Islet of Langerhans (tissue), 1 donor: Measurements from ENCODE around the gene LPAR2.
"Not testable (repeated sequence)": the region's sequence is repeated elsewhere in the genome, so short reads cannot be mapped to it uniquely, and the experiment has no call there.

ENCODE experiments used
- FAIRE-seq: peaks from one replicate; lab custom pipeline; 2011; peaks lifted over from hg19 to GRCh38; lab: Jason Lieb, UNC

Gene LPAR2

DNA sequence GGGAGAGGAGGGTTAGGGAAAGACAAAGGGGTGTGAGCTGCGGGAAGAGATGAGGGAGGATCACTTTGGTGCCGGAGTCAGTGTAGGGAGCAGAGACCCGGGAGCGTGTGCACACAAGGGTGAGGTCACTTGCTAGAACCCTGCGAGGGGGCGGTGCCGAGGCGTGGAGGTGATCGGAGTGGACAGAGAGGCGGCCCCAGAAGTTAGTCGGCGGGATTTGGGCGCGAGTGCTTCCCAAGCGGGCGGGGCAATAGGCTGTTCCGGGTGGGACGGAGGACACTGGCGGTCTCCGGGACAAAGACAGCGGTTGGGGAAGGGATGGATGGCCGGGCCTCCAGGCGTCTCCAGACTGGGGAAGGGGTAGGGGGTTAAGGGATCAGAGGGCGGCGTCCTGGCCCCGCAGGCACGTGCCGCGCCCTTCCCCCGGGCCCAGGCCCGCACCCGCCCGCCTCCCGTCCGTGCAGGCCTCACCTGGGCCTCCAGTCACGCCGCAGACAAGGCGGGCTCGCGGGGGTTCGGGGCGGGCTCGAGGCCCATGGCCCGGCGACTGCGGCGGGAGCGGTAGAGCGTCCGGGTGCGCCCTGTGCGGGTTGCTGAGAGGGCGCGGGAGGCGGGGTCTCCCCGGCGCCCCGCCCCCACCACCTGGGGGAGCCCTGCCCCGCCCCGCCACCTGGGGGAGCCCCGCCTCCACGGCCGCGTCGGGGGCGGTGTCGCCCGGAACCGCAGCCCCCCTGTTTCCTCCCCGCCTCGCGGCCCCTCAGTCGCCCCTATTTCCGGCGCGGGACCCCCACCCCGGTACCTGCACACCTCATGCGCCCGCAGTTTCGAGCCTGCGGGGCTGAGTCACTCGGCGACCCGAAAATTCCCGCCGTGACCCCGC is at the start of gene LPAR2:
Gene LPAR2, minus strand, starts transcription at position 600 of the 880 bp plus-strand sequence. CDS start 945 bp downstream, outside the sequence.
- no peak for FAIRE-seq

DNA sequence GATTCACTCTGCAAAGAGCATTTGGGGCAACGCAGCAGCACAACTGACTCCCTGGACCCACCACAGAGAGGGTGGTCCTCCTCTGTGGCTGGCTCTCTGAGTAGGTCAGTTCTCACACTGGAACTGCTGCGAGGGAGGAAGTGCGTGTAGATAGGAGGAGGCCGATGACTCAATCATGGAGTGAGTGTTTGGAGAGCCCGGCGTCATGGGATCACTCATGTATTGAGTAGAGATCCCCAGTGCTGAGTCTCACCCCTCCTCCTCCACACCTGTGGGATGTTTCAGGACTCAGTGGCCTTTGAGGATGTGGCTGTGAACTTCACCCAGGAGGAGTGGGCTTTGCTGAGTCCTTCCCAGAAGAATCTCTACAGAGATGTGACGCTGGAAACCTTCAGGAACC is 49.6 kb upstream of the LPAR2 start:
- FAIRE-seq, result no peak

DNA sequence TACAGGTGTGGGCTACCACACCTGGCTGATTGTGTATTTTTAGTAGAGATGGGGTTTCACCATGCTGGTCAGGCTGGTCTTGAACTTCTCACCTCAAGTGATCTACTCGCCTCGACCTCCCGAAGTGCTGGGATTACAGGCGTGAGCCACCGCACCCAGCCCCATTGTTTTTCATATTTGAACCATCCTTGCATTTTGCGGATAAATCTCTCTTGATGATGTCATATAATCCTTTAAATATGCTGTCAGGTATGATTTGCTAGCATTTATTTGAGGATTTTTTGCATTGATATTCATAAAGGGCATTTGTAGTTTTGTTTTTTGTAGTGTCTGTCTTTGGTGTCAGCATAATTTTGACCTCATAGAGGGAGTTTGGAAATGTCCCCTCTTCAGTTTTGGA is 46.3 kb upstream of the LPAR2 start:
- no peak for FAIRE-seq

DNA sequence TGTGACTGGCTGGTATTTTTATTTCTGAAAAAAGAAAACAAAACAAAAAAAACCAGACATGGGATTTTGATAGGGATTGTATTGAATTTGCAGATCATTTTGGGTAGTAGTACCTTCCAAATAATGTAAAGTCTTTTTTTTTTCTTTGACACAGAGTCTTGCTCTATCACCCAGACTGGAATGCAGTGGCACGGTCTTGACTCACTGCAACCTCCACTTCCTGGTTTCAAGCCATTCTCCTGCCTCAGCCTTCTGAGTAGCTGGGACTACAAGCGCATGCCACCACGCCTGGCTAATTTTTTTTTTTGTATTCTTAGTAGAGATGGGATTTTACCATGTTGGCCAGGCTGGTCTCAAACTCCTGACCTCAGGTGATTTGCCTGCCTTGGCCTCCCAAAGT is 44.8 kb upstream of the LPAR2 start:
- FAIRE-seq, result no peak

DNA sequence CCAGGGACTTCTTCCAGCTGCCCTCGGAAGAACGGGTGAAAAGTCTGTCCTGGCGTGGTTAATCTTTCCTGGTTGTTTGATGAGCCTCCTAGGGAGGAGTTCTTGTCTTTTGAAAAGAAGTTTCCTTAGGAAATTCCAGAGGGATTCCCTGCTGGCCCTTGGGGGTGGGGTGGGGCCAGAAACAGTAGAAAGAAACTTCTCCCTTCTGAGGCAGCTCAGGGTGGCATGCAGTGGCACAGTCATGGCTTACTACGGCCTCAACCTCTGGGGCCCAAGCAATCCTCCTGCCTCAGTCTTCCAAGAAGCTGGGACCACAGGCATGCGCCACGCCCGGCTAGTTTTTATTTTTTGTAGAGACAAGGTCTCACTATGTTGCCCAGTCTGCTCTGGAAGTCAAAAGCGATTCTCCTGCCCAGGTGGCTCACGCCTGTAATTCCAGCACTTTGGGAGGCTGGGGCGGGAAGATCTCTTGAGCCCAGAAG is 42.1 kb upstream of the LPAR2 start:
- no peak for FAIRE-seq

DNA sequence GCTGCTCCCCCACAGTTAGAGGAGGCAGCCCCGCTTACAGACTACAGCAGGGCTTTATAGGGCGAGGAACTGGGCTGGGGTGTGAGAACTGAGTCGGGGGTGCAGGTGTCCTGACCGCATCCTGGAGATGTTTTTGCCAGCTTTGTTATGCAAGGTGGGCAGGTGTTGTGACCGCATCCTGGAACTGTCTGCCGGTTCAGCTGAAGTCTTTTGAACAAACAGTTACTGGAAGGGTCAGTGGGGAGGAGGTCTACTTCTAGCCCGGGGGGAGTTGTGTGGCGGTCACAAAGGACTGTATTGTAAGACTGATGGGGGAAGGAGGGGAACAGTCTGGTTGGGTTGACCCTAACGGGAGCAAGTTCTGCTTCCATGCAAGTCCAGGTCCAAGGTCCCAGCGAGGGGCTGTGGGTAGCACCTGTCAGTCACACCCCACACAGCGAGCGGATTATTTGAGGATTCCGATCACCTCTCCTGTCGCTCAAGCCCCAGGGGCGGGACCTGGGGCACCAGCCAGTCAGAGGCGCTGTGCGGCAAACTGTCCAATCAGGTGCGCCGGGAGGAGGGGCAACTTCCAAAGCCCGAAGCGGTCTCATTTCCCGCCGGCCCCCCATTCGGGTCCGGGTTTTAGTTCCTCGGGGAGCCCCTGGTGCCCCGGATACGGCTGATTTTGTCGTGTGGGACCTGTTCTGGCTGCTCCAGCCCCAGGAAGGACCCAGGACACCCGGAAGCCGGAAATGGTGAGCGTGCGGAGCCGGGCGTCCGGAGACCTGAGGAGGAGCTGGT is 40.4 kb upstream of the LPAR2 start, which contains the start of gene ZNF101:
Gene ZNF101, plus strand, starts transcription at position 610 of the 783 bp plus-strand sequence. Its CDS starts 125 bp downstream, at position 735.
- no peak for FAIRE-seq

DNA sequence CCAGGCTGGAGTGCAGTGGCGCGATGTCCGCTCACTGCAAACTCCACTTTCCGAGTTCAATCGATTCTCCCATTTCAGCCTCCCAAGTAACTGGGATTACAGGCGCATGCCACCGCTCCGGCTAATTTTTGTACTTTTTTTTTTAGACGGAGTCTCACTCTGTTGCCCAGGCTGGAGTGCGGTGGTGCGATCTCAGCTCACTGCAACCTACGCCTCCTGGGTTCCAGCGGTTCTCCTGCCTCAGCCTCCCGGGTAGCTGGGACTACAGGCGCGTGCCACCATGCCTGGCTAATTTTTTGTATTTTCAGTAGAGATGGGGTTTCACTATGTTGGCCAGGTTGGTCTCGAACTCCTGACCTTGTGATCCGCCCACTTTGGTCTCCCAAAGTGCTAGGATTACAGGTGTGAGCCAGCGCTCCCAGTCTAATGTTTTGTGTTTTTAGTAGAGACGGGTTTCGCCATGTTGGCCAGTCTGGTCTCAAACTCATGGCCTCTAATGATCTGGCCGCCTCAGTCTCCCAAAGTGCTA is 37.5 kb upstream of the LPAR2 start:
- not testable (repeated sequence) for FAIRE-seq

DNA sequence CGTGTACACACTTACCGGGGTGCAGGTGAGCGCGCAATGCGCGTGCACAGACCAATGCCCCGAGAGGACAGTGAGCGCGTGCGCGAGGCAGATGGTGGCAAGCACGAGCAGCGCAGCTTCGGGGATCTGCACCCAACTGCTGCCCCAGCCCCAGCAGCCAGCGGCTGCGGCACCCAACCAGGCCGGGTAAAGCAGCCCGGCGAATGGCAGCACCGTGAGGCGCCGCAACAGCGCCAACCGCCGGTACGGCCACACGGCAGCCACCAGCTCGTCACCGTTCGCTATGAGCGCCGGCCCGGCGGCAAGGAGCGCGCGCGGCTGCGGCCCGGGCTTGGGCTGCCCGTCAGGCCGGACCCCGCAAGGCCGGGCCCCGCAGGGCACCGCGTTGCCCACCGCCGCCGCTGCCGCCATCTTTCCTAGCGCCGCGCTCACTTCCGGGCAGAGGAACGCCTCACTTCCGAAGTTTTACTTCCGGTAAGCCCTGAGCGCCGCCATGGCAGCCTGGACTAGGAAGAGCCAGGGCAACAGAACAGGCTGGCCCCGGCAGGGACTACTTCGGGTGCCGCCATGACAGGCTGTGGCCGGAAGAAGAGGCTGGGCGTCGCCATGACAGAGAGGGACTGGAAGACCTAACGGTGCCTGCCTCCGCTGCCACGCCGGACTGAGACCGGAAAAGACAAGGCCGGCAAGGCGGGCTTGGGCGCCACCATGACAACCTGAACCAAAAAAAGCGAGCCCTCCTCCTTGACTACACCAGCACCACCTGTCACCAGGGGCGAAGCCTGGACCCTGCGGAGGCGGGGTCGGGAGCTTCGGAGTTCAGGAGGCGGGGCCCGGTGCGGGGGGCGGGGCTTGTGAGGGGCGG is 35.5 kb upstream of the LPAR2 start, which contains the start of gene ATP13A1:
Gene ATP13A1, minus strand, starts transcription at position 421 of the 865 bp plus-strand sequence. Its CDS starts 10 bp downstream, at position 411.
- FAIRE-seq, result no peak

DNA sequence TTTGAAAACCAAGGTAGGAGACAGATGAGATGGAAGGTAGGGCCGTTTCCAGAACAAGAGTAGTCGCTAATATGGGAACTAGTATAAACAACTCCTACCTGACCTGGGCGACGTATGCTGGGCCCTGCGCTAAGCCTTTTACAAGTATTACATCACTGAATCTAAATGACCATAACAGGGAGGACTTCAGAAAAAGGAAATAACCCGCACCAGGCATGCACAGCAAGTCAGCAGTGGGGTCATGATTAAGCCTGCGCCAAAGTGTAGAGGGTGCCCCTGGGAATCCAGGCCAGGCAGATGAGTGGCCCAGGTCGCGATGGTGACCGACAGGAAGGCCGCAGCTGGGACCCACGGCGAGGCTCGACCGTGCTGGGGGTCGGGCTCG is 34.8 kb upstream of the LPAR2 start:
- FAIRE-seq, result no peak

DNA sequence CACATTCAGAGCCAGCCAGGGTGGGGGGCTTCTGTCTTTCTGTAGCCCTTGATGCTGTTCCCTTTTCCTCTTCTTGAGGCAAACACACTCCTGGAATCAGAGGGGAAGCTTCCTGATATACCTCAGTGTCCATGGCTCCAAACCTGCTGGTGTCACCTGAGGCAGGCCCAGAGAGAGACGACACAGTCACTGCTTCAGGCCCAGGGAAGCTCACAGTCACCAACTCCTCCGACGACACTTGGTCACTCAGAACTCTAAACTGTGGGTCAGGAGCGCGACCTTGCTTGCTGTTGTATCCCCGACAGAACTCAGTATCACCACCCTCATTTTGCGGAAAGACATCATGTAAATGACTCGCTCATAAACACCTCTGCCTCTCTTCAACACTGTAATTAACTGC is 34.3 kb upstream of the LPAR2 start:
- no peak for FAIRE-seq

DNA sequence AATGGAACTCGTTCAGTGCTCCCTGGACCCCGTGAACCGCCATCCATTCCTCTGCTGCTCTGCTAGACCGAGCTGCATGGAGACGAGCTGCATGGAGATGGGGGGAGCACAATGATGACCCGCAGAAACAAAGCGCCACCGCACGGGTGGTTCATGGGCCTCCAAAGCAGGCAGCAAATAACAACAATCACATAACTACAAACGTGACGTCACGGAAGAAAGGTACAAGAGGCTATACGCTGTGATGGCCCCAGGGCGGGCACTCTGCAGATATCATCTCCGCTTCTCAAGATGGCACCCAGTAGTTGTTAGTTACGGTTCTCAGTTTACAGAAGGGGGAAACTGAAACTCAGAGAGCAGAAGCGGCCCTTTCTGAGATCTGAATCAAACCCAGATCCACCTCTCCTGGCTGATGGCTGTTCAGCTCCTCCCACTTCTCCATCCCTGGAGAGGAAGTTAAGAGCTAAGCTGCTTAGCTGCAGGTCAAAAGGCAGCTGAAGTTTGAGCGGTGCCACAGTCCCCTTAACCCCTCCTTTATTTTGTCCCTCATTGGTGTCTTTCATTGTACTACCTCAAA is 33.7 kb upstream of the LPAR2 start:
- FAIRE-seq, result no peak

DNA sequence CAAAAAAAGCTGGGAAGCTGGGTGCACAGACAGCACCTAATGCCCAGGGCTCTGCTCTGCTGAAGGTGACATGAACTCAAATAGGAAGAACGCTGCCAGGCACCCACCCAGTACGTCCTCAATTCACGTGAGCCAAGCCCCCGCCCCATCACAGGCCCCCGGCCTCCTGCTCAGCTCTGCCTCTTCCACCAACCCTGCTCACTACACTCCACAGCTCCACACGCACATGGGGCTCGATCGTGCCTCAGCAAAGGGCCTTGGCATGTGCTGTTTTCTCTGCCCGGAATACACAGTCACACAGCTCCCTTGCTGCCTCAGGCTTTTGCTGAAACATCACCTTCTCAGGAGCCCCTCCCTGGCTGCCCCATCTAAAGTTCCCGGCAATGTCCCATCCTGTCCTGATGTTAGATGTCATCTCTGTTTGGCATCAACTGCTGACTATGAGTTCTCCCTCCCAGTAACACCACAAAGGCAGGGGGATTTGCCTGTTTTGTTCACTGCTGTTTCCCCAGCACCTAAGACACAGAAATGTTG is 33.2 kb upstream of the LPAR2 start:
- no peak for FAIRE-seq

DNA sequence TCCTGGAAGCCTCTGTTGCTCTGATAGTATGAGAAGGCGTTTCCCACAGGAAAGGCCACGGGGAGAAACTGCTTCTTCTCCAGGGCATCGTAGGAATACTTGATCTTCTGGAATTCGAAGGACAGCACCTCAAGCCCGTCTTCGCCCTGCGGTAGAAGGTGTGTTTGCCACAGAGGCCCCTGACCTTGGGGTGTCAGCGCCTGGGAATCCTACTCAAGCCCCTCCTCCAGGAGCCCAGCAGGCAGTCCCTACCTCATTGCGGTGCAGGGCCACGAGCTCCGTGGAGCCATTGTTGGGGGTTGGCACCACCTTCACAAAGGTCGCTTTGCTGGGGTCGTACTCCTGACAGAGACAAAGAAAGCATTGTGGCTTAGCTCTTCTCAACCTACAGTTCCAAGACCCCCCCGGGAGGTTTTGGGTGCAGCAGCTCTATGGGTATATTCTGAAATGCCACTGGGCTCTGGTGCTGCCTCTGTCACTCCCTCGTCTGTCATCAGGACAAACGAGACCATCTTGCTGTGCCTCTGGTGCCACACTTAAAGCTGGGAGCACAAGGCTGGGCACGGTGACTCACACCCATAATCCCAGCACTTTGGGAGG is 31.7 kb upstream of the LPAR2 start:
- no peak for FAIRE-seq

DNA sequence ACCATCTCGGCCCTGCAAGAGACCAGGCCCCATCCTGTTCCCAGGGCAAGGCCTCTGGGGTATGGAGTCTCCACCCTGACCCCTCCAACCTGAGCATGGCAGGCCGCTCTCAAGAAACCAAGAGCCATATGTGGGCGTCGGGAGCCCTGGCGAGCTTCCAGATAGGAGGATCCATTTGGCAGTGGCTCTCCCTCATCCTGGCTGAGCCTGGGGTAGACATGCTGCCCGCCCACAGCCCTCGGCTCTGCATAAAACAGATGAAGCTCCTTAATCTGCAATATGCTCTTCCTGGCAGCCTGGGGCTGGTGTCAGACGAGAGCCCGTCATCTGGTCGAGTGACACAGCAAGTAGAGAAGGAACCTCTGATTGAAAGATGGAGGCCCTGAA is 29.4 kb upstream of the LPAR2 start:
- FAIRE-seq, result no peak

DNA sequence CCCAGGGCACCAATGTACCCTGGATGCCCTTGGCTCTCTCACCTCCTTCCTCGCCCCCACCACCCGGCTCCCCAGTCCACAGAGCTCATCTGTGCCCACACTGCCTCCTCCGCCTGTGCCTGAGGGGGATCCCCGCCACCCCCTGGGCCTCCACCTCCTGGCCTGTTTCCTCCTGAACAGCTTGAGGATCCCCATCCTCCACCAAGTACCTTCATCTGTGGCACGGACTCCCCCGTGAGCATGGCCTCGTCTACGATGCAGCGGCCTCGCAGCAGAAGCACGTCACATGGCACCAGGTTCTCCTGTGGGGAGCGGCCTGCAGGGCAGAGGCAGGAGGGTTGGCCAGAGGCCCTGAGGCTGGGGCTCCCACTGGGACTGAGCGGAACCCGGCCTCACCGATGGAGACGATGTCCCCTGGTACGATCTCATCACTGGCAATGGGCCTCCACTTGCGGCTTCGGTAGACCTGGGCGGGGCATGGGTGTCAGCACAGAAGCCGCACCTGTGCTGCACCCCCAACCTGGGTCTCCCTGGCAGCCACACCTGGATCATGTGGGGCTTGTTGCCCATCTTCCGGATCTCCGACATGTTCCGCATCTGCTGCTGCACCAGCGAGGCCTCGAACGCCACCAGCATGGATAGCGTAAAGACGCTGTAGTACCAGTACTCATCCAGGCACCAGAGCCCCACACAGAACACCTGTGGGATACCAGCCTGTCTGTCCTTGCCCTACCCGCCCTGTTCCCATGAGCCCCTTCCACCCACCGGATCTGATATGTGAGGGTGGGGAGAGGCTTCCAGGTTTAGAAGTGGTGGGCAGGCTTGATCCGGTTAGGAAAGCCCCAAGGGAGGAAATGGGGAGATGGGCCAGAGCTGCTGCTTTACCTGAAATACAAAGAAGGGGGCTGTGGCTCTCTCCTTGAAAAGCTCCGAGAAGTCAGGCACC is 28.7 kb upstream of the LPAR2 start:
- FAIRE-seq, result no peak

DNA sequence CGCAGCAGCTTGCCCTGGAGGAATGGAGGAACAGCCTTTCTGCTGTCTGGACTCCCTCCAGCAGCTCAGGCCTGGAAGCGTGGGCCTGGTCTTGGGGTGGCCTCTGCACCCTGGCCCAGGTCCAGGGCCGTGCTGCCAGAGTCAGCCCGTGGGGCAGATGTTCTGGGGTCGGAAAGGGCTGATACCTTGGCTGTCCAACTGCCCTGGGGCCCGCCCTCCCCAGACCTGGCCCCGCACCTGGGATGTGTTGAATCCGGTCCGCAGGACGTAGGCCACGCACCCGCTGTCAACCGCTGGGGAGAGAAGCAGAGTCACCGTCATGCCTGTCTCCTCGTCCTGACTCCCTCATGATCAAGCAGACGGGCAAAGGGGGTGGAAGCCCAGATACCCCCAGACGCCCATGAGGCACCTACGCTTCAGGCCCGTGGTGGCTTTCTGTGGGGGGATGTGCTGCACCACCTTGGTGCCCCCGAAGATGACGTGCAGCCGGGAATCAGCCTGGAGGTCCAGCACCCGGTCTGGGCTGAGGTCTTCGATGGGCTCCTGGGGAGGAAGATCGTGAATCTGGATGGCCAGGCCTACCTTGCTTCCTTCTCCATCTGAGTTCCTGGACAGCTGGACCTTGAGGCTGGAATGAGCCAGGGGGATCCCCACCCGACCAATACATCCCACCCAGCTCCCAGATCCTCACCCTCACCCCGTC is 27.8 kb upstream of the LPAR2 start:
- no peak for FAIRE-seq

DNA sequence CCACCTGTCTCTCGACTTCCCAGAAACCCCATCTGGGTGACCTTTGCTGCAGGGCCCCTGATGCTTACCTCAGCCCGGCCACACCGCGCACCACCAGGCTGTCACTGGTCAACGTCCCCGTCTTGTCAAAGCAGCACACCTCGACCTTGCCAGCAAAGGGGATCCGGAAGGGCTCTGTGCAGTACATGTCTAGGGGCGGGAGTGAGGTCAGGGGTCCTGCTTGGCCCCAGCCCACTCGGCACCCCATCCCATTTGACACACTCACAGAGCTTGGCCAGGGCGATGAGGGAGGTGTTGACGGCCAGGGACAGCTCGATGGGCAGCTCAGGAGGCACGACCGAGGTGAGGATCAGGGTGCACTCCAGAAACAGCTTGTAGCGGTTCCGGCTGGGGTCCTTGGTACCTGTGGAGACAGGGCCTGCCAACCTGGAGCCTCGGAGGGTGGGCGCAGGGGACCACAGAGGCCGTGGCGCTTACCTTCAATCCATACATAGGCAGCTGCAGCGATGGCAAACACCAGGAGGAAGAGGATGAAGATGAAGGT is 27.1 kb upstream of the LPAR2 start:
- no peak for FAIRE-seq

DNA sequence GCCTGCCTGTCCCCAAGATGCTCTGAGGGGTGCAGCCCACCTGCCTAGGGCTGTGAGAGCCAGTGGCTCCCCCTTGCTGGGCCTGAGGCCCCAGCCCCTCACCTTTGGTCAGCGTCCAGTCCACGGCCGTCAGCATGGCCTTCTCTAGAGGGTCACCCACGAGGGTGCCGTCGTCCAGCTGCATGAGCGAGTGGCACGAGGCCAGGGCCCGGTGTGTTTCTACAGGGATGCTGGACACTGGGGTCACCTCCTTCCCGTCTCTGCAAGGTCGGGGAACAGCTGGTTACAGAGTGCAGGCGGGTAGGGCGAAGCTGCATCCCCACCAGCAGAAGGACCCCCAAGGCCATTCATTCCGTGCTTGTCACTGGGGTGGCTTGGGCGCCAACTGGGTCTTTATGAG is 26.4 kb upstream of the LPAR2 start:
- no peak for FAIRE-seq
